HEK293 (cell line): Measurements from ENCODE around the gene PRR13.

Experiments
- KLF9 ChIP-seq: fragments of 450-650 bp; formaldehyde crosslinking; IDR thresholded peaks from 2 replicates; pipeline ENCODE4 v1.5.1; 2016; ENCODE audit warnings: missing biosample characterization, missing genetic modification characterization, low read depth
- OVOL3 ChIP-seq: fragments of 450-650 bp; formaldehyde crosslinking; IDR thresholded peaks from 2 replicates; pipeline ENCODE4 v1.5.1; 2016; ENCODE audit warnings: missing biosample characterization, missing genetic modification characterization
- SP7 ChIP-seq: fragments of 450-650 bp; formaldehyde crosslinking; IDR thresholded peaks from 2 replicates; pipeline ENCODE4 v1.5.1; 2016; ENCODE audit warnings: missing biosample characterization, missing genetic modification characterization
- TCF7L2 ChIP-seq: IDR thresholded peaks from 2 replicates; pipeline ENCODE4 v1.6.1; 2011; ENCODE audit warnings: low read depth, mild to moderate bottlenecking, inconsistent platforms, low read length, moderate library complexity, borderline replicate concordance
- YY1 ChIP-seq: fragments of 450-650 bp; formaldehyde crosslinking; IDR thresholded peaks from 2 replicates; pipeline ENCODE4 v1.5.1; 2018; ENCODE audit warnings: missing biosample characterization, missing genetic modification characterization
- ZBTB7A ChIP-seq: fragments of 450-650 bp; formaldehyde crosslinking; IDR thresholded peaks from 2 replicates; pipeline ENCODE4 v1.5.1; 2016; ENCODE audit warnings: low read depth, missing biosample characterization, missing genetic modification characterization
- ZBTB8A ChIP-seq: fragments of 450-650 bp; formaldehyde crosslinking; IDR thresholded peaks from 2 replicates; pipeline ENCODE4 v1.5.1; 2016; ENCODE audit warnings: missing biosample characterization, missing genetic modification characterization
- ZEB2 ChIP-seq: fragments of 450-650 bp; formaldehyde crosslinking; IDR thresholded peaks from 2 replicates; pipeline ENCODE4 v1.5.1; 2016; ENCODE audit warnings: missing biosample characterization, missing genetic modification characterization
- ZFP37 ChIP-seq: fragments of 450-650 bp; formaldehyde crosslinking; IDR thresholded peaks from 2 replicates; pipeline ENCODE4 v1.5.1; 2016; ENCODE audit warnings: missing biosample characterization, missing genetic modification characterization
- ZNF138 ChIP-seq: fragments of 450-650 bp; formaldehyde crosslinking; IDR thresholded peaks from 2 replicates; pipeline ENCODE4 v1.5.1; 2016; ENCODE audit warnings: missing biosample characterization, missing genetic modification characterization, borderline replicate concordance
- ZNF16 ChIP-seq: fragments of 450-650 bp; formaldehyde crosslinking; IDR thresholded peaks from 2 replicates; pipeline ENCODE4 v1.5.1; 2016; ENCODE audit warnings: low read depth, missing biosample characterization, missing genetic modification characterization
- ZNF169 ChIP-seq: fragments of 450-650 bp; formaldehyde crosslinking; IDR thresholded peaks from 2 replicates; pipeline ENCODE4 v1.5.1; 2016; ENCODE audit warnings: missing biosample characterization, missing genetic modification characterization
- ZNF174 ChIP-seq: fragments of 450-650 bp; formaldehyde crosslinking; IDR thresholded peaks from 2 replicates; pipeline ENCODE4 v1.5.0; 2017; ENCODE audit warnings: missing biosample characterization, mild to moderate bottlenecking, missing genetic modification characterization
- ZNF223 ChIP-seq: fragments of 450-650 bp; formaldehyde crosslinking; IDR thresholded peaks from 2 replicates; pipeline ENCODE4 v1.5.1; 2016; ENCODE audit warnings: missing biosample characterization, missing genetic modification characterization
- ZNF354C ChIP-seq: fragments of 450-650 bp; formaldehyde crosslinking; IDR thresholded peaks from 2 replicates; pipeline ENCODE4 v1.5.1; 2016; ENCODE audit warnings: missing biosample characterization, missing genetic modification characterization, low read depth, borderline replicate concordance
- ZNF391 ChIP-seq: fragments of 450-650 bp; formaldehyde crosslinking; IDR thresholded peaks from 2 replicates; pipeline ENCODE4 v1.5.1; 2016; ENCODE audit warnings: low read depth, missing biosample characterization, missing genetic modification characterization, borderline replicate concordance
- ZNF394 ChIP-seq: fragments of 450-650 bp; formaldehyde crosslinking; IDR thresholded peaks from 2 replicates; pipeline ENCODE4 v1.5.1; 2016; ENCODE audit warnings: missing biosample characterization, missing genetic modification characterization, mild to moderate bottlenecking, moderate library complexity, borderline replicate concordance
- ZNF404 ChIP-seq: fragments of 450-650 bp; formaldehyde crosslinking; IDR thresholded peaks from 2 replicates; pipeline ENCODE4 v1.5.1; 2017; ENCODE audit warnings: missing biosample characterization, missing genetic modification characterization
- ZNF548 ChIP-seq: fragments of 450-650 bp; formaldehyde crosslinking; IDR thresholded peaks from 2 replicates; pipeline ENCODE4 v1.5.1; 2016; ENCODE audit warnings: missing biosample characterization, missing genetic modification characterization
- ZNF549 ChIP-seq: fragments of 450-650 bp; IDR thresholded peaks from 2 replicates; pipeline ENCODE4 v1.5.1; 2018; ENCODE audit warnings: missing biosample characterization, missing genetic modification characterization, mild to moderate bottlenecking, inconsistent platforms, moderate library complexity
- ZNF645 ChIP-seq: fragments of 450-650 bp; formaldehyde crosslinking; IDR thresholded peaks from 2 replicates; pipeline ENCODE4; 2016; ENCODE audit warnings: missing biosample characterization, missing genetic modification characterization
- ZNF658 ChIP-seq: fragments of 450-650 bp; formaldehyde crosslinking; IDR thresholded peaks from 2 replicates; pipeline ENCODE4; 2016; ENCODE audit warnings: missing biosample characterization, missing genetic modification characterization
- ZNF701 ChIP-seq: fragments of 450-650 bp; formaldehyde crosslinking; IDR thresholded peaks from 2 replicates; pipeline ENCODE4 v1.5.1; 2016; ENCODE audit warnings: missing biosample characterization, missing genetic modification characterization
- ZNF768 ChIP-seq: fragments of 450-650 bp; formaldehyde crosslinking; IDR thresholded peaks from 2 replicates; pipeline ENCODE4 v1.5.1; 2018; ENCODE audit warnings: missing biosample characterization, mild to moderate bottlenecking, missing genetic modification characterization
- ZSCAN23 ChIP-seq: fragments of 450-650 bp; formaldehyde crosslinking; IDR thresholded peaks from 2 replicates; pipeline ENCODE4 v1.5.1; 2016; ENCODE audit warnings: missing biosample characterization, missing genetic modification characterization
- TF ChIP-seq, protein P1 (sequence below): sonication (generic); formaldehyde crosslinking; IDR thresholded peaks from 2 replicates; pipeline ENCODE4 v1.8.1; 2022; ENCODE audit warnings: mild to moderate bottlenecking, moderate library complexity, missing genetic modification reagents
- TF ChIP-seq, protein P2 (sequence below): IDR thresholded peaks from 2 replicates; pipeline ENCODE4 v1.6.1; 2011; ENCODE audit warnings: mild to moderate bottlenecking, low read depth, low read length, borderline replicate concordance
- TF ChIP-seq, protein P3 (sequence below): fragments of 450-650 bp; formaldehyde crosslinking; optimal IDR thresholded peaks from 2 replicates; pipeline ENCODE3; 2016; ENCODE audit warnings: missing biosample characterization, mild to moderate bottlenecking, missing genetic modification characterization
- TF ChIP-seq, protein P4 (sequence below): fragments of 450-650 bp; formaldehyde crosslinking; IDR thresholded peaks from 2 replicates; pipeline ENCODE4 v1.5.1; 2016; ENCODE audit warnings: missing biosample characterization, missing genetic modification characterization
- TF ChIP-seq, protein P5 (sequence below): fragments of 450-650 bp; formaldehyde crosslinking; IDR thresholded peaks from 2 replicates; pipeline ENCODE4 v1.5.1; 2017; ENCODE audit warnings: missing biosample characterization, missing genetic modification characterization

Gene PRR13

DNA sequence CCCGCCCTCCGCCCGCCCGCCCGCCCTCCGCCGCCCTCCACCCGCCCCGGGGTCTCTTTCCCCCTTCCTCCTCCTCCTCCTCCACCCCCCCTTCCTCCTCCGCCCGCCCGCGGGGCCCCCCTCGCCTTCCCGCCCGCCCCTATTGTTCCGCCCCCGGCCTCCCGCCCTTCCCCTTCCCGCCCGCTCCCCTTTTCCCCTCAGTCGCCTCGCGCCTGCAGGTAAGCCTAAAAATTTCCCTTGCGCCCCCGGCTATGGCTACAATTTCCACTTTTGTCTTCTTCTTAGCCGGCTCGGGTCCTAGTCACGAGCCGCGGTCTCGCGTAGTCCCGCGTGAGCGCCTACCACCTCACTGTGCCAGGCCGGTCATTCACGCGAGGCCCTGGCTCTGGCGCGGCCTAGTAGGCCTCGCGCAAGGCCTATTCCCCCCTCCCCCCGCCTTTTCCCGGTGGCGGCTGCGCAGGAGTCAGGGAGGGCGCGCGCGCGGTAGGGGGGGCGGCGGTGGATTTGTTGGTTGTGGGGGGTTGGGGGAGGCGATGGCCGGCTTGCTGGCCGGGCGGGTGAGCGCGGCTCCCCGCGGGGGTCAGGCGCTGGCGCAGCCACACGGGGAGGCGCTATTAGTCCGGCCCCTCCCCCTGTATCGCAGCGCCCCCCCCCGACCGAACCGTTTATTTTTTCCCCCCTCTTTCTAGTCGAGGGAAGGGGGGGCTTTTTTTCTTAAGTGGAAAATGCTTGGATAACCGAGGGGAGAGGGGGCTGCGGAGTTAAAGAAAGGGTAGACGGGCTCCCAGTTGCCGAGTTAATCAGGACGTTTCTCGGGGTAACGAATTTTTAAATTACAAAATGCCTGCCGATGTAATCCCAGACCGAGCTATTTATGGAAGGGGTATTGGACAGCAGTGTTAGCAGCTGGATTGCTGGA lies 10.9 kb downstream of the PRR13 start (continued):
- no peak for TF ChIP-seq ZNF354C (tag by site-specific recombination)
- TF ChIP-seq YY1: peak; percentile 70
- no peak for TF ChIP-seq ZSCAN23 (tag by site-specific recombination)
- TF ChIP-seq ZBTB7A: peak; percentile 73; the same call in 1 of the 2 replicates
- TF ChIP-seq ZNF169: no peak
- TF ChIP-seq, protein P1, sequence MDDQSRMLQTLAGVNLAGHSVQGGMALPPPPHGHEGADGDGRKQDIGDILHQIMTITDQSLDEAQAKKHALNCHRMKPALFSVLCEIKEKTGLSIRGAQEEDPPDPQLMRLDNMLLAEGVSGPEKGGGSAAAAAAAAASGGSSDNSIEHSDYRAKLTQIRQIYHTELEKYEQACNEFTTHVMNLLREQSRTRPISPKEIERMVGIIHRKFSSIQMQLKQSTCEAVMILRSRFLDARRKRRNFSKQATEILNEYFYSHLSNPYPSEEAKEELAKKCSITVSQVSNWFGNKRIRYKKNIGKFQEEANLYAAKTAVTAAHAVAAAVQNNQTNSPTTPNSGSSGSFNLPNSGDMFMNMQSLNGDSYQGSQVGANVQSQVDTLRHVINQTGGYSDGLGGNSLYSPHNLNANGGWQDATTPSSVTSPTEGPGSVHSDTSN (CRISPR knock-in tag): no peak
- TF ChIP-seq ZFP37 (tag by site-specific recombination): peak; percentile 83
- peak; percentile 46; the same call in 1 of the 2 replicates for TF ChIP-seq ZNF394 (tag by site-specific recombination)
- TF ChIP-seq ZNF549 (tag by site-specific recombination): no peak
- TF ChIP-seq ZNF16 (tag by site-specific recombination): no peak; the same call in 1 of the 2 replicates
- peak; percentile 50; the same call in 1 of the 2 replicates for TF ChIP-seq ZNF701 (tag by site-specific recombination)
- peak; percentile 64 for TF ChIP-seq OVOL3 (tag by site-specific recombination)
- no peak for TF ChIP-seq ZNF223 (tag by site-specific recombination)
- TF ChIP-seq ZNF645 (tag by site-specific recombination): peak; percentile 89
- TF ChIP-seq ZNF548 (tag by site-specific recombination): no peak
- TF ChIP-seq, protein P2, sequence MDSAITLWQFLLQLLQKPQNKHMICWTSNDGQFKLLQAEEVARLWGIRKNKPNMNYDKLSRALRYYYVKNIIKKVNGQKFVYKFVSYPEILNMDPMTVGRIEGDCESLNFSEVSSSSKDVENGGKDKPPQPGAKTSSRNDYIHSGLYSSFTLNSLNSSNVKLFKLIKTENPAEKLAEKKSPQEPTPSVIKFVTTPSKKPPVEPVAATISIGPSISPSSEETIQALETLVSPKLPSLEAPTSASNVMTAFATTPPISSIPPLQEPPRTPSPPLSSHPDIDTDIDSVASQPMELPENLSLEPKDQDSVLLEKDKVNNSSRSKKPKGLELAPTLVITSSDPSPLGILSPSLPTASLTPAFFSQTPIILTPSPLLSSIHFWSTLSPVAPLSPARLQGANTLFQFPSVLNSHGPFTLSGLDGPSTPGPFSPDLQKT: no peak
- TF ChIP-seq ZNF768: no peak
- TF ChIP-seq, protein P3, sequence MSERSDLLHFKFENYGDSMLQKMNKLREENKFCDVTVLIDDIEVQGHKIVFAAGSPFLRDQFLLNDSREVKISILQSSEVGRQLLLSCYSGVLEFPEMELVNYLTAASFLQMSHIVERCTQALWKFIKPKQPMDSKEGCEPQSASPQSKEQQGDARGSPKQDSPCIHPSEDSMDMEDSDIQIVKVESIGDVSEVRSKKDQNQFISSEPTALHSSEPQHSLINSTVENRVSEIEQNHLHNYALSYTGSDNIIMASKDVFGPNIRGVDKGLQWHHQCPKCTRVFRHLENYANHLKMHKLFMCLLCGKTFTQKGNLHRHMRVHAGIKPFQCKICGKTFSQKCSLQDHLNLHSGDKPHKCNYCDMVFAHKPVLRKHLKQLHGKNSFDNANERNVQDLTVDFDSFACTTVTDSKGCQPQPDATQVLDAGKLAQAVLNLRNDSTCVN (tag by site-specific recombination): peak; percentile 94
- TF ChIP-seq, protein P4, sequence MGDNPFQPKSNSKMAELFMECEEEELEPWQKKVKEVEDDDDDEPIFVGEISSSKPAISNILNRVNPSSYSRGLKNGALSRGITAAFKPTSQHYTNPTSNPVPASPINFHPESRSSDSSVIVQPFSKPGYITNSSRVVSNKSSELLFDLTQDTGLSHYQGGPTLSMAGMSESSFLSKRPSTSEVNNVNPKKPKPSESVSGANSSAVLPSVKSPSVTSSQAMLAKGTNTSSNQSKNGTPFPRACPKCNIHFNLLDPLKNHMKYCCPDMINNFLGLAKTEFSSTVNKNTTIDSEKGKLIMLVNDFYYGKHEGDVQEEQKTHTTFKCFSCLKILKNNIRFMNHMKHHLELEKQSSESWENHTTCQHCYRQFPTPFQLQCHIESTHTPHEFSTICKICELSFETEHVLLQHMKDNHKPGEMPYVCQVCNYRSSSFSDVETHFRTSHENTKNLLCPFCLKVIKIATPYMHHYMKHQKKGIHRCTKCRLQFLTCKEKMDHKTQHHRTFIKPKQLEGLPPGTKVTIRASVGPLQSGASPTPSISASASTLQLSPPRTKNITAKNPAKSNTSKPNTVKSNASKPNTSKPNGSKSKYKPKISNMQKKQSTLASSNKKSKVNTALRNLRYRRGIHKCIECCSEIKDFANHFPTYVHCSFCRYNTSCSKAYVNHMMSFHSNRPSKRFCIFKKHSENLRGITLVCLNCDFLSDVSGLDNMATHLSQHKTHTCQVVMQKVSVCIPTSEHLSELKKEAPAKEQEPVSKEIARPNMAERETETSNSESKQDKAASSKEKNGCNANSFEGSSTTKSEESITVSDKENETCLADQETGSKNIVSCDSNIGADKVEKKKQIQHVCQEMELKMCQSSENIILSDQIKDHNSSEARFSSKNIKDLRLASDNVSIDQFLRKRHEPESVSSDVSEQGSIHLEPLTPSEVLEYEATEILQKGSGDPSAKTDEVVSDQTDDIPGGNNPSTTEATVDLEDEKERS: no peak
- TF ChIP-seq TCF7L2: no peak
- TF ChIP-seq ZBTB8A (tag by site-specific recombination): peak; percentile 90
- no peak; the same call in none of the 2 replicates for TF ChIP-seq SP7 (tag by site-specific recombination)
- TF ChIP-seq, protein P5, sequence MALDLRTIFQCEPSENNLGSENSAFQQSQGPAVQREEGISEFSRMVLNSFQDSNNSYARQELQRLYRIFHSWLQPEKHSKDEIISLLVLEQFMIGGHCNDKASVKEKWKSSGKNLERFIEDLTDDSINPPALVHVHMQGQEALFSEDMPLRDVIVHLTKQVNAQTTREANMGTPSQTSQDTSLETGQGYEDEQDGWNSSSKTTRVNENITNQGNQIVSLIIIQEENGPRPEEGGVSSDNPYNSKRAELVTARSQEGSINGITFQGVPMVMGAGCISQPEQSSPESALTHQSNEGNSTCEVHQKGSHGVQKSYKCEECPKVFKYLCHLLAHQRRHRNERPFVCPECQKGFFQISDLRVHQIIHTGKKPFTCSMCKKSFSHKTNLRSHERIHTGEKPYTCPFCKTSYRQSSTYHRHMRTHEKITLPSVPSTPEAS (tag by site-specific recombination): peak; percentile 54; the same call in 1 of the 2 replicates
- TF ChIP-seq ZNF391 (tag by site-specific recombination): peak; percentile 54; the same call in 1 of the 2 replicates
- no peak for TF ChIP-seq ZNF404 (tag by site-specific recombination)
- no peak for TF ChIP-seq ZNF138
- TF ChIP-seq ZEB2 (tag by site-specific recombination): peak; percentile 43
- TF ChIP-seq ZNF658 (tag by site-specific recombination): no peak
- no peak for TF ChIP-seq ZNF174 (tag by site-specific recombination)
- peak; percentile 58 for TF ChIP-seq KLF9 (tag by site-specific recombination)
